Measurements from ENCODE around the gene HECTD4. TPM values are rescaled to one million over a fixed set of nuclear protein-coding genes. Genes with fewer than 3 reads are reported as not detected.

The HECTD4 gene
- total RNA-seq, 2 donors from 2014 or later = 50.6 to 73.4 TPM

GRCh38 chr12:112362310-112362709, 19.9 kb downstream of the HECTD4 start:
- H3K4me3 ChIP-seq = no peak overlapping the region
- H3K27me3 ChIP-seq (replicated peaks; ENCODE audit: insufficient read depth) = no peaks in the 10 kb centered on the region
- TF ChIP-seq POLR2AphosphoS5 (IDR thresholded peaks at IDR 0.05) (no peak), CTCF (IDR thresholded peaks at IDR 0.05) (no peak), POLR2A (IDR thresholded peaks at IDR 0.05) (no peak)
- DNase-seq (ENCODE audit: low spot score) = no peak
- WGBS = 93% methylated on average over 3 of the region's 3 CpGs
- no peak overlapping the region for H3K27ac ChIP-seq
- H3K36me3 ChIP-seq = no peaks in the 10 kb centered on the region
- intact Hi-C loops (cut with DNase I) = no loop called here
- no peaks in the 10 kb centered on the region for H3K9me3 ChIP-seq
- no peaks in the 10 kb centered on the region for H3K4me1 ChIP-seq (replicated peaks)

GRCh38 chr12:112361271-112361670, 21.0 kb downstream of the HECTD4 start:
- H3K27me3 ChIP-seq (replicated peaks; ENCODE audit: insufficient read depth) = no peaks in the 10 kb centered on the region
- WGBS = 85% methylated on average over 4 of the region's 4 CpGs
- H3K4me3 ChIP-seq = no peak overlapping the region
- no peaks in the 10 kb centered on the region for H3K4me1 ChIP-seq (replicated peaks)
- no peak for TF ChIP-seq CTCF (IDR thresholded peaks at IDR 0.05)
- TF ChIP-seq POLR2A (IDR thresholded peaks at IDR 0.05) = no peak
- intact Hi-C loops (cut with DNase I) = no loop called here
- H3K9me3 ChIP-seq = no peaks in the 10 kb centered on the region
- no peaks in the 10 kb centered on the region for H3K36me3 ChIP-seq
- no peak overlapping the region for H3K27ac ChIP-seq
- DNase-seq (ENCODE audit: low spot score) = no peak

GRCh38 chr12:112359290-112359689, 22.9 kb downstream of the HECTD4 start:
- intact Hi-C loops (cut with DNase I) = no loop called here
- no peaks in the 10 kb centered on the region for H3K36me3 ChIP-seq
- H3K27me3 ChIP-seq (replicated peaks; ENCODE audit: insufficient read depth) = no peaks in the 10 kb centered on the region
- no peak overlapping the region for H3K27ac ChIP-seq
- H3K9me3 ChIP-seq = no peaks in the 10 kb centered on the region
- no peaks in the 10 kb centered on the region for H3K4me1 ChIP-seq (replicated peaks)
- no peak overlapping the region for H3K4me3 ChIP-seq
- no peak for DNase-seq (ENCODE audit: low spot score)
- 96% methylated on average over 4 of the region's 4 CpGs for WGBS
- TF ChIP-seq CTCF (IDR thresholded peaks at IDR 0.05) (no peak), POLR2AphosphoS5 (IDR thresholded peaks at IDR 0.05) (no peak), POLR2A (IDR thresholded peaks at IDR 0.05) (no peak)

GRCh38 chr12:112357214-112357613, 25.0 kb downstream of the HECTD4 start:
- H3K4me1 ChIP-seq (replicated peaks) = no peaks in the 10 kb centered on the region
- 62% methylated on average over 2 of the region's 2 CpGs for WGBS
- no peak for DNase-seq (ENCODE audit: low spot score)
- H3K36me3 ChIP-seq = no peaks in the 10 kb centered on the region
- TF ChIP-seq CTCF (IDR thresholded peaks at IDR 0.05) = no peak
- no peak overlapping the region for H3K27ac ChIP-seq
- no peaks in the 10 kb centered on the region for H3K27me3 ChIP-seq (replicated peaks; ENCODE audit: insufficient read depth)
- no peak overlapping the region for H3K4me3 ChIP-seq
- intact Hi-C loops (cut with DNase I) = no loop called here
- no peaks in the 10 kb centered on the region for H3K9me3 ChIP-seq

GRCh38 chr12:112354399-112354798, 27.8 kb downstream of the HECTD4 start:
- TF ChIP-seq CTCF (IDR thresholded peaks at IDR 0.05) (no peak), POLR2AphosphoS5 (IDR thresholded peaks at IDR 0.05) (no peak), POLR2A (IDR thresholded peaks at IDR 0.05) (no peak)
- no peaks in the 10 kb centered on the region for H3K36me3 ChIP-seq
- no peak overlapping the region for H3K27ac ChIP-seq
- no peaks in the 10 kb centered on the region for H3K9me3 ChIP-seq
- DNase-seq (ENCODE audit: low spot score) = no peak
- H3K27me3 ChIP-seq (replicated peaks; ENCODE audit: insufficient read depth) = no peaks in the 10 kb centered on the region
- 88% methylated on average over 4 of the region's 4 CpGs for WGBS
- intact Hi-C loops (cut with DNase I) = no loop called here
- no peak overlapping the region for H3K4me3 ChIP-seq
- no peaks in the 10 kb centered on the region for H3K4me1 ChIP-seq (replicated peaks)
